IMR-90 (cell line): ENCODE measurements around the gene SRD5A3. TPM values are rescaled to one million over a fixed set of nuclear protein-coding genes. Genes with fewer than 3 reads are reported as not detected.

ENCODE experiments used
- ATAC-seq: fragments of 200-7000 bp; cut with Tn5 transposase; 2 replicates; pipeline ENCODE4 v1.9.1; 2020; ENCODE audit warnings: low read depth, mild to moderate bottlenecking, moderate library complexity
- BruUV-seq: library from RNA; stranded (reverse); fragments of 400-500 nt; replicated peaks from 2 replicates; lab custom pipeline; 2021; lab: Mats Ljungman, UMichigan
- CTCF ChIA-PET: fragments of 300-600 bp; formaldehyde crosslinking; extraction: SDS; loops from one replicate; lab custom pipeline; 2021; ENCODE audit warnings: antibody characterized with exemption; lab: Yijun Ruan, JAX
- POLR2A ChIA-PET: fragments of 300-600 bp; sonication (Branson Sonifier 250); formaldehyde crosslinking; loops from one replicate; lab custom pipeline; 2022; ENCODE audit warnings: antibody characterized with exemption; ENCODE audit not compliant: unreplicated experiment; lab: Charles Lee
- DNase-seq: peaks from one replicate; pipeline ENCODE4 v3.0.0; 2013
- H2AFZ ChIP-seq: replicated peaks from 2 replicates; pipeline ENCODE3; 2013; ENCODE audit warnings: low read length, mild to moderate bottlenecking; ENCODE audit not compliant: poor library complexity
- H2AK5ac ChIP-seq: 2 replicates; pipeline ENCODE4 v1.6.1; 2013; ENCODE audit warnings: low read depth, low read length, inconsistent platforms
- H2AK9ac ChIP-seq: replicated peaks from 2 replicates; pipeline ENCODE3; 2013; ENCODE audit warnings: mild to moderate bottlenecking, low read depth, low read length, moderate library complexity; ENCODE audit not compliant: poor library complexity
- H2BK120ac ChIP-seq: 2 replicates; pipeline ENCODE4 v1.6.1; 2013; ENCODE audit warnings: low read depth, low read length, inconsistent platforms
- H2BK15ac ChIP-seq: 3 replicates; pipeline ENCODE4 v1.6.1; 2013; ENCODE audit warnings: low read depth, low read length, inconsistent platforms
- H2BK20ac ChIP-seq: 2 replicates; pipeline ENCODE4 v1.6.1; 2013; ENCODE audit warnings: low read depth, mild to moderate bottlenecking, inconsistent platforms, low read length, moderate library complexity
- H2BK5ac ChIP-seq: 2 replicates; pipeline ENCODE4 v1.6.1; 2013; ENCODE audit warnings: mild to moderate bottlenecking, low read depth, low read length, inconsistent platforms; ENCODE audit not compliant: poor library complexity, severe bottlenecking
- H3K14ac ChIP-seq: replicated peaks from 2 replicates; pipeline ENCODE4 v1.6.1; 2013; ENCODE audit warnings: low read depth, low read length, inconsistent platforms
- H3K18ac ChIP-seq: 2 replicates; pipeline ENCODE4 v1.6.1; 2013; ENCODE audit warnings: low read depth, low read length, control low read depth
- H3K23ac ChIP-seq: 2 replicates; pipeline ENCODE4 v1.6.1; 2013; ENCODE audit warnings: low read depth, low read length, inconsistent platforms
- H3K27ac ChIP-seq: 2 replicates; pipeline ENCODE4 v1.5.1; 2013; ENCODE audit warnings: mild to moderate bottlenecking, control low read depth, low read length; ENCODE audit not compliant: insufficient read depth
- H3K27me3 ChIP-seq: 2 replicates; pipeline ENCODE4 v1.6.1; 2013; ENCODE audit warnings: low read length; ENCODE audit not compliant: control insufficient read depth, insufficient read depth
- H3K36me3 ChIP-seq: 2 replicates; pipeline ENCODE4 v1.6.1; 2013; ENCODE audit warnings: low read length, mixed read lengths; ENCODE audit not compliant: control insufficient read depth, insufficient read depth
- H3K4ac ChIP-seq: 2 replicates; pipeline ENCODE4 v1.6.1; 2013; ENCODE audit warnings: low read depth, low read length, inconsistent platforms
- H3K4me1 ChIP-seq: 2 replicates; pipeline ENCODE4 v1.6.1; 2013; ENCODE audit warnings: low read length, mixed read lengths; ENCODE audit not compliant: control insufficient read depth, insufficient read depth
- H3K4me2 ChIP-seq: 2 replicates; pipeline ENCODE4 v1.6.1; 2013; ENCODE audit warnings: low read depth, mild to moderate bottlenecking, control low read depth, low read length, moderate library complexity
- H3K4me3 ChIP-seq: 2 replicates; pipeline ENCODE4 v1.5.1; 2013; ENCODE audit warnings: low read depth, mild to moderate bottlenecking, control low read depth, low read length, moderate library complexity; ENCODE audit not compliant: insufficient read depth
- H3K56ac ChIP-seq: 2 replicates; pipeline ENCODE4 v1.6.1; 2013; ENCODE audit warnings: low read length, inconsistent platforms; ENCODE audit not compliant: insufficient read depth; ENCODE audit errors: extremely low read depth
- H3K79me1 ChIP-seq, 2 experiments: 2 replicates each; pipeline ENCODE4 v1.6.1; 2013; ENCODE audit warnings: low read length in 2 of 2, inconsistent platforms in 1 of 2, low read depth in 1 of 2
- H3K9ac ChIP-seq: 2 replicates; pipeline ENCODE4 v1.6.1; 2013; ENCODE audit warnings: low read depth, low read length, control low read depth
- H3K9me1 ChIP-seq: 2 replicates; pipeline ENCODE4 v1.6.1; 2013; ENCODE audit warnings: low read length, inconsistent platforms; ENCODE audit not compliant: insufficient read depth
- H3K9me3 ChIP-seq: 2 replicates; pipeline ENCODE4 v1.6.1; 2013; ENCODE audit warnings: low read length; ENCODE audit not compliant: control insufficient read depth, insufficient read depth
- H4K20me1 ChIP-seq: 2 replicates; pipeline ENCODE4 v1.6.1; 2013; ENCODE audit warnings: low read length, inconsistent platforms; ENCODE audit not compliant: insufficient read depth
- H4K5ac ChIP-seq: 2 replicates; pipeline ENCODE4 v1.6.1; 2013; ENCODE audit warnings: mild to moderate bottlenecking, low read depth, low read length, control low read depth
- H4K8ac ChIP-seq, 2 experiments: 2 replicates each; pipeline ENCODE4 v1.6.1; 2013; ENCODE audit warnings: low read depth in 2 of 2, low read length in 2 of 2, control low read depth in 1 of 2, inconsistent platforms in 1 of 2
- H4K91ac ChIP-seq: 2 replicates; pipeline ENCODE4 v1.6.1; 2013; ENCODE audit warnings: low read depth, low read length, inconsistent platforms; ENCODE audit not compliant: insufficient read depth
- CEBPB ChIP-seq: IDR thresholded peaks from 2 replicates; pipeline ENCODE4 v1.6.1; 2012; ENCODE audit warnings: low read depth, low read length, improper control_type of control experiment
- CHD1 ChIP-seq: IDR thresholded peaks from 2 replicates; pipeline ENCODE4 v1.6.1; 2012; ENCODE audit warnings: low read depth, low read length, improper control_type of control experiment
- FOS ChIP-seq: fragments of 150-350 bp; IDR thresholded peaks from 2 replicates; pipeline ENCODE4 v1.6.1; 2016; ENCODE audit warnings: low read depth, low read length
- MAZ ChIP-seq: IDR thresholded peaks from 2 replicates; pipeline ENCODE4 v1.6.1; 2012; ENCODE audit warnings: low read depth, mild to moderate bottlenecking, low read length, improper control_type of control experiment, moderate library complexity, borderline replicate concordance
- POLR2A ChIP-seq: IDR thresholded peaks from 2 replicates; pipeline ENCODE4 v1.6.1; 2012; ENCODE audit warnings: mild to moderate bottlenecking, low read depth, low read length
- RAD21 ChIP-seq: IDR thresholded peaks from 2 replicates; pipeline ENCODE4 v1.6.1; 2012; ENCODE audit warnings: low read length, improper control_type of control experiment
- RFX5 ChIP-seq: IDR thresholded peaks from 2 replicates; pipeline ENCODE4 v1.8.0; 2012; ENCODE audit warnings: low read depth, mild to moderate bottlenecking, low read length, moderate library complexity
- WGBS, 2 experiments: methylation state at CpG; one replicate each; pipeline versions ENCODE4 v1.1.5 to v1.1.7; 2013; ENCODE audit warnings: missing lambda C conversion rate in 2 of 2; ENCODE audit not compliant: insufficient read length in 1 of 2; ENCODE audit errors: extremely low coverage in 2 of 2; 5-methylcytosine and 5-hydroxymethylcytosine counted together
- dilution Hi-C: fragments of 300-500 bp; cut with HindIII; formaldehyde crosslinking; loops from one replicate; pipeline ENCODE4 v1.14.3; 2018; ENCODE audit warnings: low sequenced_read_pairs; ENCODE audit not compliant: unreplicated experiment
- in situ Hi-C: fragments of 300-500 bp; cut with MboI; formaldehyde crosslinking; loops from 3 replicates; pipeline ENCODE4 v1.14.3; 2019; ENCODE audit warnings: low sequenced_read_pairs, inconsistent platforms, mixed read lengths
- intact Hi-C: fragments of 100-400 bp; cut with micrococcal nuclease; formaldehyde crosslinking; loops from 2 replicates; pipeline ENCODE4 v1.10.0; 2022
- polyA plus RNA-seq, 3 experiments: library from polyadenylated mRNA; depleted of rRNA; stranded (reverse); fragments of >200 nt; gene quantifications; 2 replicates each; pipeline ENCODE4 v1.2.3, GENCODE V29; 2012; ENCODE audit warnings: low replicate concordance in 1 of 3
- total RNA-seq: library from RNA; depleted of rRNA; stranded (reverse); fragments of >200 nt; gene quantifications from 2 replicates; pipeline ENCODE4 v1.2.3, GENCODE V29; 2012
- TF ChIP-seq, protein P1 (sequence below): fragments of 150-350 bp; IDR thresholded peaks from 2 replicates; pipeline ENCODE4 v1.6.1; 2016; ENCODE audit warnings: low read depth, mild to moderate bottlenecking, low read length, moderate library complexity, borderline replicate concordance

The SRD5A3 gene
- total and polyA plus RNA-seq, 2 of the 4 experiments (the other 2 are of a cell fraction), result 5.6 to 6.8 TPM

DNA sequence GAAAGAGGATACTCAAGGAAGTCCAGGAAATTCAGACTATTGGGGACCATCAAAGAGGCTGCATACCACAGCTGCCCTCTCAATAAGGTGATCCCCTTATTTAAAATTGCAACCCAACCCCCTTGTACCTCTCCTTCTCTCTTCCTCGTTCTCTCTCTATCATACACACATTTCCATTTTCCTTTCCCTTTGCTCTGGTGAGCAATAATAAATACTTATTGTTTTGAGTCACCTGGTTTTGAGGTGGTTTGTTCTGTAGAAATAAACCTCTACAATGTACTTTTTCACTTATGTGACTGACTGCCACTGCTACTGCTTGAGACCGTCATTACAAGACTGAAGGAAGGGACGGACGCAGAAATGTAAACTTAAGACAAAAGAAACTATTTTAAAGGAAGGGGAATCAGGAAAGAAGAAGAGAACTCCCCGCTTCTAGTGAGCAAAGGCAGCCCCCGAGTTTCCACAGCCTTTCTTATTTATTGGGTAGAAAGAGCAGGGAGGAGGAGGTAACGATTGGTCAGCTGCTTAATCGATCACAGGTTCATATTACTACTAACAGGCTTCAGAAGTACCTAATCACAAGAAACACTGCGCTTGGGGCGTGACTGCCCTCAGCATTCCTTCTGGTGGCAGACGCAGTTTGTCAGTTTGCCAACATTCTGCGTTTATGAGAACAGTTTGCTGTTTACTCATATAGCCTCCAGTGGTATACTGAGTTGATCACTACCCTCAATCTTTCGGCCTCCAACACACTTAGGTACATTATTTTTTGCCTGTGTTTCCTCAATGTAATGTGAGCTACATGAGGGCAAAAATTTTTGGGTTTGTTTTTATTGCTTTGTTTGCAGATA lies 32.8 kb downstream of the SRD5A3 start:
- no peak overlapping the region for H2BK15ac ChIP-seq
- H3K4me3 ChIP-seq, result no peak overlapping the region
- no peak overlapping the region for H2BK120ac ChIP-seq
- no peak overlapping the region for H3K4me2 ChIP-seq
- no peak overlapping the region for H3K18ac ChIP-seq
- H2BK5ac ChIP-seq, result no peak overlapping the region
- TF ChIP-seq, protein P1, sequence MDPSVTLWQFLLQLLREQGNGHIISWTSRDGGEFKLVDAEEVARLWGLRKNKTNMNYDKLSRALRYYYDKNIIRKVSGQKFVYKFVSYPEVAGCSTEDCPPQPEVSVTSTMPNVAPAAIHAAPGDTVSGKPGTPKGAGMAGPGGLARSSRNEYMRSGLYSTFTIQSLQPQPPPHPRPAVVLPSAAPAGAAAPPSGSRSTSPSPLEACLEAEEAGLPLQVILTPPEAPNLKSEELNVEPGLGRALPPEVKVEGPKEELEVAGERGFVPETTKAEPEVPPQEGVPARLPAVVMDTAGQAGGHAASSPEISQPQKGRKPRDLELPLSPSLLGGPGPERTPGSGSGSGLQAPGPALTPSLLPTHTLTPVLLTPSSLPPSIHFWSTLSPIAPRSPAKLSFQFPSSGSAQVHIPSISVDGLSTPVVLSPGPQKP, result no peak
- TF ChIP-seq RFX5, result no peak
- no peak for TF ChIP-seq CHD1
- TF ChIP-seq RAD21, result no peak
- TF ChIP-seq FOS, result no peak
- no peak for TF ChIP-seq CEBPB
- no peak for TF ChIP-seq POLR2A
- no peak for TF ChIP-seq MAZ
- no peak overlapping the region for H2AFZ ChIP-seq
- no peak overlapping the region for H3K4ac ChIP-seq
- no peak for DNase-seq
- H3K79me1 ChIP-seq, result no peaks in the 10 kb centered on the region
- H2BK20ac ChIP-seq, result no peak overlapping the region
- BruUV-seq, result no TSS peak
- ChIA-PET POLR2A (no interaction called here), CTCF (interaction anchor here (0.6 kb wide), 1 partner anchor 28 kb away, joined by 3 read pairs; no protein-coding TSS in a partner anchor)
- in situ Hi-C loops (no loop called here), intact Hi-C loops (no loop called here), dilution Hi-C loops (no loop called here)
- no peaks in the 10 kb centered on the region for H3K9me1 ChIP-seq
- no peak overlapping the region for H4K5ac ChIP-seq
- no peaks in the 10 kb centered on the region for H4K20me1 ChIP-seq
- H3K9me3 ChIP-seq, result no peaks in the 10 kb centered on the region
- no peaks in the 10 kb centered on the region for H3K27me3 ChIP-seq
- H3K56ac ChIP-seq, result no peak overlapping the region
- WGBS, 2 experiments, result 80 to 89% methylated on average over 1 to 2 of the region's 13 CpGs
- no peak overlapping the region for H4K8ac ChIP-seq
- no peaks in the 10 kb centered on the region for H3K4me1 ChIP-seq
- no peak overlapping the region for H3K27ac ChIP-seq
- H3K23ac ChIP-seq, result no peak overlapping the region
- no peak for ATAC-seq
- H3K36me3 ChIP-seq, result no peaks in the 10 kb centered on the region
- H3K9ac ChIP-seq, result no peak overlapping the region
- no peak overlapping the region for H2AK5ac ChIP-seq
- no peak overlapping the region for H3K14ac ChIP-seq
- H4K91ac ChIP-seq, result no peak overlapping the region
- H2AK9ac ChIP-seq, result no peak overlapping the region
